HepG2 (cell line): ENCODE results near the gene DEFB121. TPM values are rescaled to one million over a fixed set of nuclear protein-coding genes. Genes with fewer than 3 reads are reported as not detected.

Source experiments
- ATAC-seq: fragments of 200-7000 bp; cut with Tn5 transposase; 3 replicates; pipeline ENCODE4 v1.9.1; 2020; ENCODE audit warnings: mild to moderate bottlenecking, moderate library complexity
- BruUV-seq: library from RNA; stranded (reverse); fragments of 400-500 nt; replicated peaks from 2 replicates; lab custom pipeline; 2021; lab: Mats Ljungman, UMichigan
- CTCF ChIA-PET: fragments of 300-600 bp; formaldehyde crosslinking; extraction: SDS; loops from one replicate; lab custom pipeline; 2021; ENCODE audit warnings: low total read pairs, inconsistent platforms, low intra/inter-chr PET ratio; lab: Yijun Ruan, JAX
- POLR2A ChIA-PET: fragments of 350-600 bp; sonication (Branson Sonifier 250); formaldehyde crosslinking; loops from one replicate; lab custom pipeline; 2020; ENCODE audit warnings: antibody characterized with exemption, inconsistent platforms; lab: Yijun Ruan, JAX
- DNase-seq: peaks from one replicate; pipeline ENCODE4 v3.0.0-alpha.2; 2015; ENCODE audit warnings: low spot score
- FAIRE-seq: peaks from 3 replicates; lab custom pipeline; 2011; peaks lifted over from hg19 to GRCh38; lab: Jason Lieb, UNC
- H2AFZ ChIP-seq: one replicate; pipeline ENCODE4 v1.6.1; 2011; ENCODE audit warnings: low read length, inconsistent platforms
- H3K27ac ChIP-seq: fragments of 300-600 bp; 3 replicates; pipeline ENCODE4 v1.8.0; 2011; ENCODE audit warnings: mixed run types, mild to moderate bottlenecking, mixed read lengths, low read length, inconsistent platforms; ENCODE audit not compliant: insufficient read depth; ENCODE audit errors: extremely low read length
- H3K27me3 ChIP-seq, 2 experiments: fragments of 200-600 bp in 1 of 2; 2 replicates in 1 of 2; 3 replicates in 1 of 2; pipeline versions ENCODE4 v1.6.0 to v1.8.0; 2011; ENCODE audit warnings: low read length in 2 of 2, mild to moderate bottlenecking in 2 of 2, moderate library complexity in 2 of 2, inconsistent platforms in 1 of 2; ENCODE audit not compliant: insufficient read depth in 2 of 2, control insufficient read depth in 1 of 2
- H3K36me3 ChIP-seq, 2 experiments: fragments of 200-600 bp in 1 of 2; replicated peaks in 1 of 2; 2 replicates in 1 of 2; 3 replicates in 1 of 2; pipeline versions ENCODE4 v1.5.1 to v1.8.0; 2011; ENCODE audit warnings: low read length in 2 of 2, inconsistent platforms in 1 of 2; ENCODE audit not compliant: insufficient read depth in 2 of 2, control insufficient read depth in 1 of 2
- H3K4me1 ChIP-seq: 2 replicates; pipeline ENCODE4 v1.5.1; 2012; ENCODE audit warnings: low read length, inconsistent platforms; ENCODE audit not compliant: insufficient read depth
- H3K4me2 ChIP-seq: 2 replicates; pipeline ENCODE4 v1.6.0; 2011; ENCODE audit warnings: low read depth, low read length, inconsistent platforms
- H3K4me3 ChIP-seq, 3 experiments: fragments of 200-600 bp in 1 of 3; sonication (generic), shearing (Covaris generic) in 1 of 3; replicated peaks in 1 of 3; 2 replicates each; pipeline ENCODE4 v1.5.1; 2011 to 2016; ENCODE audit warnings: low read length in 3 of 3, inconsistent platforms in 2 of 3, low read depth in 2 of 3, mild to moderate bottlenecking in 2 of 3, control low read depth in 1 of 3, mixed read lengths in 1 of 3; ENCODE audit not compliant: insufficient read depth in 1 of 3
- H3K79me2 ChIP-seq: one replicate; pipeline ENCODE4 v1.6.1; 2011; ENCODE audit warnings: low read length, inconsistent platforms; ENCODE audit not compliant: insufficient read depth
- H3K9ac ChIP-seq: 2 replicates; pipeline ENCODE4 v1.6.0; 2011; ENCODE audit warnings: mild to moderate bottlenecking, low read depth, low read length, inconsistent platforms; ENCODE audit not compliant: insufficient read depth
- H3K9me3 ChIP-seq: 2 replicates; pipeline ENCODE4 v1.5.1; 2012; ENCODE audit warnings: mild to moderate bottlenecking, low read length
- H4K20me1 ChIP-seq: 2 replicates; pipeline ENCODE4 v1.6.0; 2011; ENCODE audit warnings: inconsistent platforms, mild to moderate bottlenecking, low read length, moderate library complexity; ENCODE audit not compliant: insufficient read depth
- CEBPB ChIP-seq: IDR thresholded peaks from 2 replicates; pipeline ENCODE4 v1.6.1; 2011; ENCODE audit warnings: low read depth, low read length, improper control_type of control experiment, borderline replicate concordance
- DR1 ChIP-seq: sonication (generic); formaldehyde crosslinking; IDR thresholded peaks from 2 replicates; pipeline ENCODE4 v1.8.0; 2021; ENCODE audit warnings: mild to moderate bottlenecking, missing genetic modification reagents, inconsistent platforms
- HCFC1 ChIP-seq: fragments of 150-350 bp; IDR thresholded peaks from 2 replicates; pipeline ENCODE4 v1.6.1; 2014; ENCODE audit warnings: low read depth, low read length
- MBD4 ChIP-seq: IDR thresholded peaks from 2 replicates; pipeline ENCODE4 v1.6.1; 2012; ENCODE audit warnings: low read length, inconsistent platforms, borderline replicate concordance
- NR1H2 ChIP-seq: sonication (generic); formaldehyde crosslinking; IDR thresholded peaks from 2 replicates; pipeline ENCODE4 v1.8.1; 2022; ENCODE audit warnings: low read depth, missing genetic modification reagents, borderline replicate concordance
- ZKSCAN5 ChIP-seq: sonication (generic); formaldehyde crosslinking; IDR thresholded peaks from 2 replicates; pipeline ENCODE4 v1.5.1; 2020; ENCODE audit warnings: mild to moderate bottlenecking, missing genetic modification reagents
- WGBS: methylation state at CpG from one replicate; pipeline ENCODE4 v1.1.6; 2017; ENCODE audit warnings: low lambda C conversion rate; 5-methylcytosine and 5-hydroxymethylcytosine counted together
- in situ Hi-C: cut with HindIII; loops from 2 replicates; pipeline ENCODE4 v1.10.0; 2017; ENCODE audit warnings: low pct_unique_long_range_greater_than_20kb; ENCODE audit not compliant: extremely low pct_ligation_motif_present
- intact Hi-C: fragments of 100-400 bp; cut with micrococcal nuclease; formaldehyde crosslinking; loops from one replicate; pipeline ENCODE4 v1.10.0; 2022; ENCODE audit not compliant: unreplicated experiment
- polyA plus RNA-seq, 8 experiments: library from polyadenylated mRNA; depleted of rRNA in 3 of 8; stranded (reverse) in 7 of 8; unstranded in 1 of 8; fragments of >200 nt; fragmentation: Illumina TruSeq in 4 of 8; extraction: Trizol in 4 of 8; gene quantifications; 2 replicates each; pipeline versions ENCODE4 v1.2.1 to v1.2.3, GENCODE V29; 2011 to 2016; ENCODE audit warnings: low read depth in 4 of 8, missing spikeins in 1 of 8, mixed read lengths in 1 of 8; ENCODE audit not compliant: insufficient read depth in 1 of 8
- small RNA-seq, 3 experiments: library from RNA; depleted of rRNA; stranded (forward); fragments of <200 nt; gene quantifications; one replicate each; pipeline ENCODE3, GENCODE V24; 2012; ENCODE audit warnings: low read depth in 2 of 3, low replicate concordance in 1 of 3; ENCODE audit not compliant: insufficient read length in 3 of 3, insufficient read depth in 2 of 3
- total RNA-seq, 5 experiments: library from RNA; depleted of rRNA; stranded (reverse); fragments of >200 nt; fragmentation: Illumina TruSeq; extraction: Trizol; gene quantifications; 2 replicates each; pipeline ENCODE4 v1.2.3, GENCODE V29; 2016; ENCODE audit warnings: low read depth in 1 of 5
- TF ChIP-seq, protein P1 (sequence below): sonication (generic); formaldehyde crosslinking; IDR thresholded peaks from 2 replicates; pipeline ENCODE4 v1.4.0; 2020; ENCODE audit warnings: missing genetic modification reagents, borderline replicate concordance

The DEFB121 gene
- total and polyA plus RNA-seq, 2 of the 13 experiments (the other 11 are each of a cell fraction or from before 2014, with no cell fraction given), result not detected

DNA sequence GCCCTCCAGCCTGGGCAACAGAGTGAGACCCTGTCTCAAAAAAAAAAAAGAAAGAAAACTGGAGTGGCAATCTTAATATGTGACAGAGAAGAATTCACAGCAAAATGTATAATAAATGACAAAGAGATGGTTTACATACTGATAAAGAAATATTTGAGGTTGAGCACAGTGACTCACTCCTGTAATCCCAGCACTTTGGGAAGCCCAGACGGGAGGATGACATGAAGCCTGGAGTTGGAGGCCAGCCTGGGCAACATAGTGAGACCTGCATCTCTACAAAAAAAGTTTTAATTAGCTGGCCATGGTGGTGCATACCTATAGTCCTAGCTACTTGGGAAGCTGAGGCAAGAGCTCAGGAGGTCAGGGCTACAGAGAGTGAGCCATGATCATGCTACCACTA is 50.0 kb downstream of the DEFB121 start:
- in situ Hi-C loops, result no loop called here
- ATAC-seq, result no peak
- BruUV-seq, result no TSS peak

More for the DNA sequence above, 50.0 kb downstream of the DEFB121 start:
- intact Hi-C loops, result no loop called here
- FAIRE-seq (no peak), DNase-seq (no peak)
- Histone ChIP-seq H3K9ac (no peak overlapping the region), H2AFZ (no peak overlapping the region), H3K9me3 (no peaks in the 10 kb centered on the region), H3K4me3 (no peak overlapping the region), H4K20me1 (no peaks in the 10 kb centered on the region)
- CTCF ChIA-PET, result no interaction called here
- TF ChIP-seq HCFC1, result no peak
- TF ChIP-seq NR1H2 (CRISPR knock-in tag), result no peak
- no peak for TF ChIP-seq ZKSCAN5 (CRISPR knock-in tag)
- TF ChIP-seq, protein P1, sequence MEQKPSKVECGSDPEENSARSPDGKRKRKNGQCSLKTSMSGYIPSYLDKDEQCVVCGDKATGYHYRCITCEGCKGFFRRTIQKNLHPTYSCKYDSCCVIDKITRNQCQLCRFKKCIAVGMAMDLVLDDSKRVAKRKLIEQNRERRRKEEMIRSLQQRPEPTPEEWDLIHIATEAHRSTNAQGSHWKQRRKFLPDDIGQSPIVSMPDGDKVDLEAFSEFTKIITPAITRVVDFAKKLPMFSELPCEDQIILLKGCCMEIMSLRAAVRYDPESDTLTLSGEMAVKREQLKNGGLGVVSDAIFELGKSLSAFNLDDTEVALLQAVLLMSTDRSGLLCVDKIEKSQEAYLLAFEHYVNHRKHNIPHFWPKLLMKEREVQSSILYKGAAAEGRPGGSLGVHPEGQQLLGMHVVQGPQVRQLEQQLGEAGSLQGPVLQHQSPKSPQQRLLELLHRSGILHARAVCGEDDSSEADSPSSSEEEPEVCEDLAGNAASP (CRISPR knock-in tag), result no peak
- TF ChIP-seq DR1, result no peak
- TF ChIP-seq MBD4, result no peak
- no peak for TF ChIP-seq CEBPB
- TF ChIP-seq, all 625 proteins: peak for 0
- Histone ChIP-seq H3K79me2 (no peaks in the 10 kb centered on the region), H3K27ac (no peak overlapping the region), H3K27me3 (no peaks in the 10 kb centered on the region), H3K4me2 (no peak overlapping the region), H3K36me3 (no peaks in the 10 kb centered on the region), H3K4me1 (no peaks in the 10 kb centered on the region)
- WGBS, result 3% methylated on average over 1 of the region's 1 CpG
- POLR2A ChIA-PET, result no interaction called here

Small RNA genes within 50 kb of the gene (small RNA-seq; reads per million reads assigned to genes)
- 0 reads per million in 3 experiments for gene DEFB117
- gene RF00561, result 0 reads per million in 3 experiments
- gene RNA5SP480, result 0 reads per million in 3 experiments

Other genes starting within 250 kb of the DEFB121 start
- not detected in 2 replicates for gene DEFB115, start 148.6 kb downstream of the DEFB121 start, total RNA-seq (2016; rRNA removed; fragmentation: Illumina TruSeq; extraction: Trizol)
- gene DEFB115, start 148.6 kb downstream of the DEFB121 start, polyA plus RNA-seq (2011; rRNA removed), result not detected in 2 replicates
- gene DEFB116, start 97.6 kb downstream of the DEFB121 start, total RNA-seq (2016; rRNA removed; fragmentation: Illumina TruSeq; extraction: Trizol), result not detected in 2 replicates
- not detected in 2 replicates for gene DEFB116, start 97.6 kb downstream of the DEFB121 start, polyA plus RNA-seq (2011; rRNA removed)
- gene DEFB118, start 37.6 kb downstream of the DEFB121 start, total RNA-seq (2016; rRNA removed; fragmentation: Illumina TruSeq; extraction: Trizol), result not detected in 2 replicates
- not detected in 2 replicates for gene DEFB118, start 37.6 kb downstream of the DEFB121 start, polyA plus RNA-seq (2011; rRNA removed)
- gene DEFB119, start 15.6 kb downstream of the DEFB121 start, total RNA-seq (2016; rRNA removed; fragmentation: Illumina TruSeq; extraction: Trizol), result not detected in 2 replicates
- not detected in 2 replicates for gene DEFB119, start 15.6 kb downstream of the DEFB121 start, polyA plus RNA-seq (2011; rRNA removed)
- not detected in 2 replicates for gene DEFB123, start 34.4 kb upstream of the DEFB121 start, total RNA-seq (2016; rRNA removed; fragmentation: Illumina TruSeq; extraction: Trizol)
- not detected in 2 replicates for gene DEFB123, start 34.4 kb upstream of the DEFB121 start, polyA plus RNA-seq (2011; rRNA removed)
- not detected in 2 replicates for gene DEFB124, start 68.9 kb upstream of the DEFB121 start, total RNA-seq (2016; rRNA removed; fragmentation: Illumina TruSeq; extraction: Trizol)
- not detected in 2 replicates for gene DEFB124, start 68.9 kb upstream of the DEFB121 start, polyA plus RNA-seq (2011; rRNA removed)
- not detected in 2 replicates for gene REM1, start 69.1 kb upstream of the DEFB121 start, total RNA-seq (2016; rRNA removed; fragmentation: Illumina TruSeq; extraction: Trizol)
- not detected in 2 replicates for gene REM1, start 69.1 kb upstream of the DEFB121 start, polyA plus RNA-seq (2011; rRNA removed)
- 68.4 and 118 TPM in 2 replicates for gene HM13, start 108.2 kb upstream of the DEFB121 start, total RNA-seq (2016; rRNA removed; fragmentation: Illumina TruSeq; extraction: Trizol)
- gene HM13, start 108.2 kb upstream of the DEFB121 start, polyA plus RNA-seq (2011; rRNA removed), result 243 and 287 TPM in 2 replicates
- 315 and 419 TPM in 2 replicates for gene ID1, start 199.1 kb upstream of the DEFB121 start, total RNA-seq (2016; rRNA removed; fragmentation: Illumina TruSeq; extraction: Trizol)
- gene ID1, start 199.1 kb upstream of the DEFB121 start, polyA plus RNA-seq (2011; rRNA removed), result 258 and 320 TPM in 2 replicates
- not detected in 2 replicates for gene COX4I2, start 231.7 kb upstream of the DEFB121 start, total RNA-seq (2016; rRNA removed; fragmentation: Illumina TruSeq; extraction: Trizol)
- 0.74 and 1.1 TPM in 2 replicates for gene COX4I2, start 231.7 kb upstream of the DEFB121 start, polyA plus RNA-seq (2011; rRNA removed)